HCT116 (cell line): Measurements from ENCODE around the gene PIK3R4. TPM values are rescaled to one million over a fixed set of nuclear protein-coding genes. Genes with fewer than 3 reads are reported as not detected.

Experiments used
- ATAC-seq: fragments of 200-7000 bp; cut with Tn5 transposase; 2 replicates; pipeline ENCODE4 v1.9.1; 2020; ENCODE audit warnings: mild to moderate bottlenecking, moderate library complexity
- BruUV-seq: library from RNA; stranded (reverse); fragments of 400-500 nt; replicated peaks from 2 replicates; lab custom pipeline; 2021; lab: Mats Ljungman, UMichigan
- CTCF ChIA-PET: fragments of 300-600 bp; sonication (Branson Sonifier 250); formaldehyde crosslinking; loops from one replicate; lab custom pipeline; 2021; ENCODE audit warnings: antibody characterized with exemption; lab: Charles Lee
- POLR2A ChIA-PET: fragments of 300-600, 350-600 bp; sonication (Branson Sonifier 250); formaldehyde crosslinking; loops from one replicate; lab custom pipeline; 2021; ENCODE audit warnings: antibody characterized with exemption; lab: Charles Lee
- RAD21 ChIA-PET, 2 experiments: fragments of 300-600 bp; sonication (Branson Sonifier 250); formaldehyde crosslinking; loops; one replicate each; lab custom pipeline; 2023; ENCODE audit warnings: low total read pairs in 2 of 2; ENCODE audit not compliant: uncharacterized antibody in 2 of 2, unreplicated experiment in 2 of 2, low non-redundant PET in 1 of 2; lab: Charles Lee
- DNase-seq: peaks from one replicate; pipeline ENCODE4 v3.0.0-alpha.2; 2010; ENCODE audit warnings: low read depth, low spot score
- H2AFZ ChIP-seq: fragments of 200-600 bp; shearing (Covaris generic), sonication (generic); 2 replicates; pipeline ENCODE4 v1.6.1; 2017; ENCODE audit warnings: low read depth, mixed run types, mixed read lengths, antibody characterized with exemption, low read length; ENCODE audit not compliant: poor library complexity, severe bottlenecking
- H3K27ac ChIP-seq: 2 replicates; pipeline ENCODE4 v1.5.1; 2012; ENCODE audit warnings: low read depth, low read length
- H3K27me3 ChIP-seq: fragments of 200-600 bp; sonication (generic); 2 replicates; pipeline ENCODE4 v1.6.1; 2016; ENCODE audit warnings: mixed run types, low read length, mixed read lengths; ENCODE audit not compliant: insufficient read depth
- H3K36me3 ChIP-seq, 2 experiments: fragments of 200-500 bp in 1 of 2; fragments of 200-600 bp in 1 of 2; sonication (Bioruptor generic) in 1 of 2; sonication (generic) in 1 of 2; 2 replicates each; pipeline versions ENCODE4 v1.5.1 to v1.6.1; 2014 to 2016; ENCODE audit warnings: low read length in 2 of 2, inconsistent platforms in 1 of 2, mixed read lengths in 1 of 2, mixed run types in 1 of 2; ENCODE audit not compliant: insufficient read depth in 2 of 2, control insufficient read depth in 1 of 2
- H3K4me1 ChIP-seq, 2 experiments: fragments of 200-600 bp in 1 of 2; sonication (generic) in 1 of 2; 2 replicates each; pipeline versions ENCODE4 v1.5.1 to v1.6.1; 2012 to 2017; ENCODE audit warnings: low read length in 2 of 2, inconsistent platforms in 1 of 2, mild to moderate bottlenecking in 1 of 2, mixed read lengths in 1 of 2, mixed run types in 1 of 2, moderate library complexity in 1 of 2; ENCODE audit not compliant: insufficient read depth in 2 of 2, control insufficient read depth in 1 of 2
- H3K4me2 ChIP-seq: fragments of 200-600 bp; sonication (generic); 2 replicates; pipeline ENCODE4 v1.6.1; 2017; ENCODE audit warnings: mixed run types, low read length, mixed read lengths
- H3K4me3 ChIP-seq, 2 experiments: fragments of 200-600 bp in 1 of 2; sonication (generic) in 1 of 2; replicated peaks in 1 of 2; 2 replicates each; pipeline ENCODE4 v1.5.1; 2011 to 2016; ENCODE audit warnings: low read length in 2 of 2, control low read depth in 1 of 2, low read depth in 1 of 2, mild to moderate bottlenecking in 1 of 2, mixed read lengths in 1 of 2, mixed run types in 1 of 2
- H3K79me2 ChIP-seq: fragments of 200-600 bp; sonication (generic); 2 replicates; pipeline ENCODE4 v1.6.1; 2017; ENCODE audit warnings: mild to moderate bottlenecking, mixed run types, low read length, moderate library complexity, mixed read lengths; ENCODE audit not compliant: insufficient read depth
- H3K9ac ChIP-seq: fragments of 200-600 bp; sonication (generic); 2 replicates; pipeline ENCODE4 v1.6.1; 2016; ENCODE audit warnings: low read length, mixed read lengths
- H3K9me2 ChIP-seq: fragments of 200-600 bp; sonication (generic), shearing (Covaris generic); 2 replicates; pipeline ENCODE4 v1.6.1; 2017; ENCODE audit warnings: mixed run types, mild to moderate bottlenecking, moderate library complexity; ENCODE audit not compliant: insufficient read depth
- H3K9me3 ChIP-seq, 2 experiments: fragments of 200-500 bp in 1 of 2; fragments of 200-600 bp in 1 of 2; sonication (Bioruptor generic) in 1 of 2; sonication (generic) in 1 of 2; 2 replicates each; pipeline ENCODE4 v1.6.1; 2014 to 2017; ENCODE audit warnings: low read length in 2 of 2, mixed read lengths in 2 of 2, inconsistent platforms in 1 of 2, low read depth in 1 of 2, mild to moderate bottlenecking in 1 of 2, mixed run types in 1 of 2, moderate library complexity in 1 of 2; ENCODE audit not compliant: control insufficient read depth in 1 of 2, insufficient read depth in 1 of 2
- H4K20me1 ChIP-seq: fragments of 200-600 bp; sonication (generic), shearing (Covaris generic); 2 replicates; pipeline ENCODE4 v1.6.1; 2017; ENCODE audit warnings: mixed run types, mild to moderate bottlenecking, moderate library complexity; ENCODE audit not compliant: insufficient read depth
- CBX3 ChIP-seq: IDR thresholded peaks from 2 replicates; pipeline ENCODE4 v1.6.1; 2012; ENCODE audit warnings: low read depth
- CEBPB ChIP-seq: IDR thresholded peaks from 2 replicates; pipeline ENCODE4 v1.6.1; 2012; ENCODE audit warnings: low read depth
- ELF1 ChIP-seq: IDR thresholded peaks from 2 replicates; pipeline ENCODE4 v1.6.1; 2012; ENCODE audit warnings: low read depth, borderline replicate concordance
- EZH2phosphoT487 ChIP-seq: fragments of 200-600 bp; IDR thresholded peaks from 2 replicates; pipeline ENCODE4 v1.6.1; 2018; ENCODE audit warnings: antibody characterized with exemption, borderline replicate concordance
- FOSL1 ChIP-seq: IDR thresholded peaks from 2 replicates; pipeline ENCODE4 v1.6.1; 2012; ENCODE audit warnings: low read depth
- POLR2A ChIP-seq: IDR thresholded peaks from 2 replicates; pipeline ENCODE4 v1.7.0; 2011; ENCODE audit warnings: borderline replicate concordance; ENCODE audit not compliant: insufficient read depth, insufficient read length; ENCODE audit errors: extremely low read depth
- POLR2AphosphoS5 ChIP-seq: IDR thresholded peaks from 2 replicates; pipeline ENCODE4 v1.6.1; 2011; ENCODE audit warnings: mild to moderate bottlenecking, low read depth, low read length, moderate library complexity
- REST ChIP-seq: IDR thresholded peaks from 2 replicates; pipeline ENCODE4 v1.6.1; 2012; ENCODE audit warnings: low read depth
- SP1 ChIP-seq: IDR thresholded peaks from 2 replicates; pipeline ENCODE4 v1.6.1; 2012; ENCODE audit warnings: low read depth
- TCF7L2 ChIP-seq: IDR thresholded peaks from 2 replicates; pipeline ENCODE4 v1.7.0; 2011; ENCODE audit warnings: borderline replicate concordance, inconsistent platforms; ENCODE audit not compliant: insufficient read depth, insufficient read length; ENCODE audit errors: extremely low read depth
- ZFX ChIP-seq: fragments of 450-650 bp; IDR thresholded peaks from 2 replicates; pipeline ENCODE4 v1.6.1; 2017
- ZNF274 ChIP-seq: fragments of 200-500 bp; sonication (Bioruptor generic); IDR thresholded peaks from 2 replicates; pipeline ENCODE4 v1.6.1; 2014; ENCODE audit warnings: mild to moderate bottlenecking, low read depth, low read length, inconsistent platforms
- intact Hi-C: fragments of 100-400 bp; cut with micrococcal nuclease; formaldehyde crosslinking; loops from 2 replicates; pipeline ENCODE4 v1.10.0; 2022
- total RNA-seq: library from RNA; stranded (reverse); gene quantifications from one replicate; pipeline ENCODE4 v1.2.1, GENCODE V29; 2021; ENCODE audit not compliant: unreplicated experiment
- TF ChIP-seq, protein P1 (sequence below): IDR thresholded peaks from 2 replicates; pipeline ENCODE4 v1.6.1; 2012
- TF ChIP-seq, protein P2 (sequence below): IDR thresholded peaks from 2 replicates; pipeline ENCODE4 v1.6.1; 2012
- TF ChIP-seq, protein P3 (sequence below), 3 experiments: fragments of 200-600 bp in 1 of 3; sonication (generic) in 1 of 3; IDR thresholded peaks in 2 of 3; conservative IDR thresholded peaks in 1 of 3; 2 replicates each; pipeline ENCODE4 v1.5.1; 2012 to 2017; ENCODE audit warnings: low read depth in 2 of 3, low read length in 2 of 3, antibody characterized with exemption in 1 of 3, borderline replicate concordance in 1 of 3, control low read depth in 1 of 3, mild to moderate bottlenecking in 1 of 3, mixed read lengths in 1 of 3, mixed run types in 1 of 3, moderate library complexity in 1 of 3; ENCODE audit not compliant: insufficient read depth in 1 of 3

The PIK3R4 gene
- total RNA-seq, 1 experiment from 2014 or later, result 23.5 TPM

- H2AFZ ChIP-seq, result no peak overlapping the region
- BruUV-seq, result no TSS peak
- no peak overlapping the region for H3K9ac ChIP-seq
- H3K9me3 ChIP-seq, result no peaks in the 10 kb centered on the region
- TF ChIP-seq POLR2A (no peak), EZH2phosphoT487 (no peak), FOSL1 (no peak), ELF1 (no peak), ZNF274 (no peak), CEBPB (no peak), TCF7L2 (no peak), SP1 (no peak), CBX3 (no peak)
- TF ChIP-seq, protein P1, sequence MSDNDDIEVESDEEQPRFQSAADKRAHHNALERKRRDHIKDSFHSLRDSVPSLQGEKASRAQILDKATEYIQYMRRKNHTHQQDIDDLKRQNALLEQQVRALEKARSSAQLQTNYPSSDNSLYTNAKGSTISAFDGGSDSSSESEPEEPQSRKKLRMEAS, result no peak
- TF ChIP-seq, protein P2, sequence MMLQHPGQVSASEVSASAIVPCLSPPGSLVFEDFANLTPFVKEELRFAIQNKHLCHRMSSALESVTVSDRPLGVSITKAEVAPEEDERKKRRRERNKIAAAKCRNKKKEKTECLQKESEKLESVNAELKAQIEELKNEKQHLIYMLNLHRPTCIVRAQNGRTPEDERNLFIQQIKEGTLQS, result no peak
- H3K4me1 ChIP-seq, result no peaks in the 10 kb centered on the region
- ATAC-seq (no peak), DNase-seq (no peak)
- no peaks in the 10 kb centered on the region for H3K9me2 ChIP-seq
- H3K4me2 ChIP-seq, result no peak overlapping the region
- no peak overlapping the region for H3K27ac ChIP-seq
- POLR2A ChIA-PET, result no interaction called here
- no peaks in the 10 kb centered on the region for H4K20me1 ChIP-seq
- H3K4me3 ChIP-seq, result no peak overlapping the region
- H3K36me3 ChIP-seq, result no peaks in the 10 kb centered on the region
- intact Hi-C loops, result no loop called here
- RAD21 ChIA-PET, result no interaction called here
- no peaks in the 10 kb centered on the region for H3K79me2 ChIP-seq
- CTCF ChIA-PET, result no interaction called here
- no peaks in the 10 kb centered on the region for H3K27me3 ChIP-seq
These were observed 97.5 kb downstream of the PIK3R4 start for GRCh38 chr3:130649061-130649654.

DNA sequence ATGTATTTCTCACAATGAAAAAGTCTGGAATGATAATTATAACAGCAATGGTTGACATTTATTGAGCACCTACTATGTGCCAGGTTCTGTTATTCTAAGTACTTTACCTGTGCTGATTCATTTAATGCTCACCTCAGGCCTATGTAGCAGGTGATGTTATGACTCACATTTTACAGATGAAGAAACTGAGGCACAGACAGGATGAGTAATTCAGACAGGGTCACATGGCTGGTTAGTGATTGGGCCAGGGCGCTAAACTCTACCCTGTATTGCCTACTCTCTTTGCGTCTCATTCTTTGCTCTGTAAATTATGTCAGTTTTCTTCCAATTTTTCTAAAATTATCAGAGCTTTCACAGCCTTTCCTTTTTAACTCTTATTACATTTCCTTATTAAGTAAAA lies 98.3 kb downstream of the PIK3R4 start:
- intact Hi-C loops, result no loop called here
- no peak overlapping the region for H2AFZ ChIP-seq
- no peaks in the 10 kb centered on the region for H3K9me3 ChIP-seq
- H3K9me2 ChIP-seq, result no peaks in the 10 kb centered on the region
- no peak overlapping the region for H3K4me3 ChIP-seq
- H3K4me1 ChIP-seq, result no peaks in the 10 kb centered on the region
- ChIA-PET CTCF (no interaction called here), RAD21 (no interaction called here), POLR2A (no interaction called here)
- H3K27me3 ChIP-seq, result 0 out of 2 replicates have a peak, but pooled peaks cover 6% of the 10 kb centered on the region
- ATAC-seq, result no peak
- no peak overlapping the region for H3K9ac ChIP-seq
- H3K4me2 ChIP-seq, result no peak overlapping the region
- H3K36me3 ChIP-seq, result no peaks in the 10 kb centered on the region
- no peaks in the 10 kb centered on the region for H3K79me2 ChIP-seq
- H4K20me1 ChIP-seq, result no peaks in the 10 kb centered on the region
- no peak for DNase-seq
- no TSS peak for BruUV-seq
- no peak overlapping the region for H3K27ac ChIP-seq
- TF ChIP-seq EZH2phosphoT487 (no peak), ZFX (no peak), TCF7L2 (no peak), REST (no peak), POLR2AphosphoS5 (no peak)
- TF ChIP-seq, protein P1, result no peak
- TF ChIP-seq, protein P2, result no peak
- TF ChIP-seq, protein P3, sequence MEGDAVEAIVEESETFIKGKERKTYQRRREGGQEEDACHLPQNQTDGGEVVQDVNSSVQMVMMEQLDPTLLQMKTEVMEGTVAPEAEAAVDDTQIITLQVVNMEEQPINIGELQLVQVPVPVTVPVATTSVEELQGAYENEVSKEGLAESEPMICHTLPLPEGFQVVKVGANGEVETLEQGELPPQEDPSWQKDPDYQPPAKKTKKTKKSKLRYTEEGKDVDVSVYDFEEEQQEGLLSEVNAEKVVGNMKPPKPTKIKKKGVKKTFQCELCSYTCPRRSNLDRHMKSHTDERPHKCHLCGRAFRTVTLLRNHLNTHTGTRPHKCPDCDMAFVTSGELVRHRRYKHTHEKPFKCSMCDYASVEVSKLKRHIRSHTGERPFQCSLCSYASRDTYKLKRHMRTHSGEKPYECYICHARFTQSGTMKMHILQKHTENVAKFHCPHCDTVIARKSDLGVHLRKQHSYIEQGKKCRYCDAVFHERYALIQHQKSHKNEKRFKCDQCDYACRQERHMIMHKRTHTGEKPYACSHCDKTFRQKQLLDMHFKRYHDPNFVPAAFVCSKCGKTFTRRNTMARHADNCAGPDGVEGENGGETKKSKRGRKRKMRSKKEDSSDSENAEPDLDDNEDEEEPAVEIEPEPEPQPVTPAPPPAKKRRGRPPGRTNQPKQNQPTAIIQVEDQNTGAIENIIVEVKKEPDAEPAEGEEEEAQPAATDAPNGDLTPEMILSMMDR (IDR thresholded peaks at IDR 0.05 in 2 of 3, conservative IDR thresholded peaks at IDR 0.05 in 1 of 3; ENCODE audit: borderline replicate concordance in 1 of 3, insufficient read depth in 1 of 3, low read depth in 2 of 3, low read length in 2 of 3), result no peak
